SK-N-SH treated with all-trans-retinoic acid at 6 μM for 48 hours (cell line): ENCODE results near the gene C16orf82.

ENCODE experiments used
- ARNTL ChIP-seq: fragments of 450-650 bp; formaldehyde crosslinking; IDR thresholded peaks from 2 replicates; pipeline ENCODE4 v1.5.0; 2020; ENCODE audit warnings: low read depth, mild to moderate bottlenecking, moderate library complexity, borderline replicate concordance
- BACH2 ChIP-seq: fragments of 250-450 bp; sonication (Bioruptor Pico); IDR thresholded peaks from 2 replicates; pipeline ENCODE4 v1.9.0; 2021; ENCODE audit warnings: mild to moderate bottlenecking, borderline replicate concordance
- CREB5 ChIP-seq: fragments of 250-450 bp; sonication (Bioruptor Pico); IDR thresholded peaks from 2 replicates; pipeline ENCODE4 v1.5.1; 2020; ENCODE audit warnings: low read depth, mild to moderate bottlenecking, moderate library complexity
- CSRNP3 ChIP-seq: fragments of 250-450 bp; sonication (Bioruptor Pico); IDR thresholded peaks from 2 replicates; pipeline ENCODE4 v1.5.1; 2021; ENCODE audit warnings: mild to moderate bottlenecking, moderate library complexity
- GLIS3 ChIP-seq: fragments of 250-450 bp; sonication (Bioruptor Pico); IDR thresholded peaks from 2 replicates; pipeline ENCODE4 v1.5.0; 2020; ENCODE audit warnings: mild to moderate bottlenecking, moderate library complexity
- PATZ1 ChIP-seq: fragments of 250-450 bp; sonication (Bioruptor Pico); IDR thresholded peaks from 2 replicates; pipeline ENCODE4 v1.8.0; 2020; ENCODE audit warnings: mild to moderate bottlenecking, moderate library complexity, borderline replicate concordance
- POU6F1 ChIP-seq: fragments of 250-450 bp; sonication (Bioruptor Pico); IDR thresholded peaks from 2 replicates; pipeline ENCODE4 v1.8.0; 2021; ENCODE audit warnings: low read depth, mild to moderate bottlenecking, moderate library complexity, borderline replicate concordance
- RARB ChIP-seq: fragments of 250-450 bp; sonication (Bioruptor Pico); IDR thresholded peaks from 2 replicates; pipeline ENCODE4 v1.8.0; 2021; ENCODE audit warnings: mild to moderate bottlenecking, moderate library complexity
- SNAI2 ChIP-seq: fragments of 250-450 bp; sonication (Bioruptor Pico); IDR thresholded peaks from 2 replicates; pipeline ENCODE4 v1.5.0; 2020; ENCODE audit warnings: mild to moderate bottlenecking, moderate library complexity
- TCF4 ChIP-seq: fragments of 250-450 bp; sonication (Bioruptor Pico); IDR thresholded peaks from 2 replicates; pipeline ENCODE4 v1.8.0; 2021; ENCODE audit warnings: mild to moderate bottlenecking, moderate library complexity, borderline replicate concordance
- TSHZ2 ChIP-seq: fragments of 250-450 bp; sonication (Bioruptor Pico); IDR thresholded peaks from 2 replicates; pipeline ENCODE4 v1.5.0; 2020; ENCODE audit warnings: mild to moderate bottlenecking, moderate library complexity
- ZC3H10 ChIP-seq: fragments of 250-450 bp; sonication (Bioruptor Pico); IDR thresholded peaks from 2 replicates; pipeline ENCODE4 v1.5.1; 2021; ENCODE audit warnings: mild to moderate bottlenecking, moderate library complexity
- ZFP3 ChIP-seq: fragments of 250-450 bp; sonication (Bioruptor Pico); IDR thresholded peaks from 2 replicates; pipeline ENCODE4 v1.5.0; 2020; ENCODE audit warnings: mild to moderate bottlenecking, moderate library complexity
- ZNF8 ChIP-seq: fragments of 450-650 bp; formaldehyde crosslinking; IDR thresholded peaks from 2 replicates; pipeline ENCODE4 v1.5.0; 2020; ENCODE audit warnings: mild to moderate bottlenecking, moderate library complexity

- TF ChIP-seq PATZ1 (CRISPR knock-in tag) (no peak), ZC3H10 (CRISPR knock-in tag) (no peak), ARNTL (CRISPR knock-in tag) (no peak), ZFP3 (CRISPR knock-in tag) (no peak), CREB5 (no peak), CSRNP3 (CRISPR knock-in tag) (no peak), RARB (CRISPR knock-in tag) (no peak), GLIS3 (CRISPR knock-in tag) (no peak), TSHZ2 (CRISPR knock-in tag) (no peak), ZNF8 (no peak), BACH2 (CRISPR knock-in tag) (no peak), TCF4 (CRISPR knock-in tag) (no peak), POU6F1 (no peak), SNAI2 (no peak)
Observed at GRCh38 chr16:27046958-27047518, 19.7 kb upstream of the C16orf82 start.
